Right lobe of liver (tissue), 6 donors: ENCODE results near the gene IL13RA2. TPM values are rescaled to one million over a fixed set of nuclear protein-coding genes. Genes with fewer than 3 reads are reported as not detected.

Source experiments
- ATAC-seq, 4 donors: fragments of 200-7000 bp; cut with Tn5 transposase; one replicate each; pipeline ENCODE4 v1.9.1; 2020; ENCODE audit warnings: mild to moderate bottlenecking in 4 of 4, moderate library complexity in 4 of 4
- DNase-seq, 3 donors: peaks; one replicate each; pipeline ENCODE4 v3.0.0-alpha.2; 2020
- H3K27ac ChIP-seq, 3 donors: fragments of 200-600 bp; one replicate each; pipeline ENCODE4 v1.8.0; 2022
- H3K27me3 ChIP-seq, 2 donors: fragments of 200-600 bp; one replicate each; pipeline ENCODE4 v1.8.0; 2022
- H3K36me3 ChIP-seq, 4 donors: fragments of 200-600 bp; sonication (generic) in 1 of 4; one replicate each; pipeline versions ENCODE4 v1.5.1 to v1.8.0; 2017 to 2022; ENCODE audit warnings: control low read depth in 1 of 4
- H3K4me1 ChIP-seq, 4 donors: fragments of 200-600 bp; sonication (generic) in 1 of 4; one replicate each; pipeline versions ENCODE4 v1.5.1 to v1.8.0; 2017 to 2022; ENCODE audit warnings: control low read depth in 1 of 4
- H3K4me3 ChIP-seq, 3 donors: fragments of 200-600 bp; one replicate each; pipeline ENCODE4 v1.8.0; 2022
- H3K9me3 ChIP-seq, 4 donors: fragments of 200-600 bp; sonication (generic) in 1 of 4; one replicate each; pipeline versions ENCODE4 v1.5.1 to v1.8.0; 2017 to 2022; ENCODE audit warnings: control low read depth in 1 of 4
- POLR2A ChIP-seq: fragments of 450-650 bp; IDR thresholded peaks from one replicate; pipeline ENCODE4 v1.6.1; 2017; ENCODE audit warnings: antibody characterized with exemption, mild to moderate bottlenecking
- WGBS: methylation state at CpG from one replicate; pipeline ENCODE4 v1.1.6; 2018; ENCODE audit warnings: low coverage, low lambda C conversion rate; ENCODE audit not compliant: insufficient coverage; ENCODE audit errors: missing lambda C conversion rate; 5-methylcytosine and 5-hydroxymethylcytosine counted together
- intact Hi-C, 2 donors: fragments of 100-400 bp; cut with DNase I; formaldehyde crosslinking; loops; one replicate each; pipeline versions ENCODE4 v1.11.2 to v1.14.1; 2022
- total RNA-seq, 6 experiments: library from RNA; depleted of rRNA in 2 of 6; stranded (reverse); fragments of >200 nt in 2 of 6; fragmentation: NEBNext Ultra II Directional in 3 of 6; extraction: Animal tissue kit (Norgen Biotek cat#: 25700) in 3 of 6; gene quantifications; one replicate each; pipeline versions ENCODE4 v1.1.0 to v1.2.4, GENCODE V29; 2016 to 2023
- TF ChIP-seq, protein P1 (sequence below), 4 donors: fragments of 200-600 bp in 3 of 4; fragments of 450-650 bp in 1 of 4; IDR thresholded peaks; one replicate each; pipeline versions ENCODE4 v1.5.1 to v1.8.0; 2016 to 2022; ENCODE audit warnings: antibody characterized with exemption in 4 of 4, mild to moderate bottlenecking in 2 of 4
- donor health status: DM: no; HTN: yes; CAD: no.
- donor health status: DM: no; HTN: no; CAD: no.
- donor health status: DM: no; HTN: no; CAD: no.
- donor health status: DM: no; HTN: yes; CAD: no.
- donor health status: DM: no; HTN: yes; CAD: no.

Gene IL13RA2
- total RNA-seq, 6 experiments from 2014 or later: 0.57 to 6.8 (median 2.2) TPM

DNA sequence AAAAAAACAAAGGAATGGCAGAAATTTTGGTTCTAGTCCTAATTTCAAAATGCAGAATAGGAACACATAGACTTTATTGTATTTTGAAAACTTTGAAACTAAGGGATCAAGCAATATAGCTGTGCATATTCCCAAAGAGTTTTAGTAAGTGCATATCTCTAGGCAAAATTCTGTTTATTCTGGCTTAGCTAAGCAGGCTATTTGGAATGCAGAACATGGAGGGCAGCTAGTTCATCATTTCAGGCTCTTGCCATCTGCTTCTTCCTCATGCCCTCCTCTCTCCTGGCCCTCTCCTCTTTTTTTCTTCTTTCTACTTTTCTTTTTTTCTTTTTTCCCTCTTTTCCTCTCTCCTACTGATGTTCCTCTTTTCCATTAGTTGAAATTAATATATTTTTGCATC is 12.0 kb upstream of the IL13RA2 start:
- TF ChIP-seq, protein P1, sequence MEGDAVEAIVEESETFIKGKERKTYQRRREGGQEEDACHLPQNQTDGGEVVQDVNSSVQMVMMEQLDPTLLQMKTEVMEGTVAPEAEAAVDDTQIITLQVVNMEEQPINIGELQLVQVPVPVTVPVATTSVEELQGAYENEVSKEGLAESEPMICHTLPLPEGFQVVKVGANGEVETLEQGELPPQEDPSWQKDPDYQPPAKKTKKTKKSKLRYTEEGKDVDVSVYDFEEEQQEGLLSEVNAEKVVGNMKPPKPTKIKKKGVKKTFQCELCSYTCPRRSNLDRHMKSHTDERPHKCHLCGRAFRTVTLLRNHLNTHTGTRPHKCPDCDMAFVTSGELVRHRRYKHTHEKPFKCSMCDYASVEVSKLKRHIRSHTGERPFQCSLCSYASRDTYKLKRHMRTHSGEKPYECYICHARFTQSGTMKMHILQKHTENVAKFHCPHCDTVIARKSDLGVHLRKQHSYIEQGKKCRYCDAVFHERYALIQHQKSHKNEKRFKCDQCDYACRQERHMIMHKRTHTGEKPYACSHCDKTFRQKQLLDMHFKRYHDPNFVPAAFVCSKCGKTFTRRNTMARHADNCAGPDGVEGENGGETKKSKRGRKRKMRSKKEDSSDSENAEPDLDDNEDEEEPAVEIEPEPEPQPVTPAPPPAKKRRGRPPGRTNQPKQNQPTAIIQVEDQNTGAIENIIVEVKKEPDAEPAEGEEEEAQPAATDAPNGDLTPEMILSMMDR (IDR thresholded peaks at IDR 0.05): no peak
- no peak for TF ChIP-seq POLR2A
- ATAC-seq (no peak), DNase-seq (no peak)
- H3K9me3 ChIP-seq: no peaks in the 10 kb centered on the region
- intact Hi-C loops: no loop called here
- H3K27me3 ChIP-seq: peaks cover 0 to 5% of the 10 kb centered on the region in 2 donors
- no peaks in the 10 kb centered on the region for H3K4me1 ChIP-seq
- no peak overlapping the region for H3K4me3 ChIP-seq
- H3K27ac ChIP-seq: no peak overlapping the region
- no peaks in the 10 kb centered on the region for H3K36me3 ChIP-seq

- DNase-seq: no peak
- 79% methylated on average over 3 of the region's 3 CpGs for WGBS
- intact Hi-C loops: no loop called here
These were observed 6.4 kb upstream of the IL13RA2 start for GRCh38 chrX:115023811-115024210.

GRCh38 chrX:115023139-115023538 is 5.7 kb upstream of the IL13RA2 start:
- H3K4me1 ChIP-seq: no peaks in the 10 kb centered on the region
- no peak overlapping the region for H3K4me3 ChIP-seq
- H3K36me3 ChIP-seq: no peaks in the 10 kb centered on the region
- peaks cover 0 to 5% of the 10 kb centered on the region in 2 donors for H3K27me3 ChIP-seq
- no peak for TF ChIP-seq POLR2A
- TF ChIP-seq, protein P1 (IDR thresholded peaks at IDR 0.05): no peak
- no peaks in the 10 kb centered on the region for H3K9me3 ChIP-seq
- 28% methylated on average over 2 of the region's 2 CpGs for WGBS
- DNase-seq: no peak
- H3K27ac ChIP-seq: no peak overlapping the region
- intact Hi-C loops: no loop called here
- peak; percentile 38 to 81 (median 56) for ATAC-seq

More at GRCh38 chrX:115023811-115024210, 6.4 kb upstream of the IL13RA2 start:
- no peak for ATAC-seq
- TF ChIP-seq, protein P1 (IDR thresholded peaks at IDR 0.05): no peak
- Histone ChIP-seq H3K36me3 (no peaks in the 10 kb centered on the region), H3K27ac (no peak overlapping the region), H3K9me3 (no peaks in the 10 kb centered on the region), H3K4me3 (no peak overlapping the region), H3K27me3 (peaks cover 0 to 5% of the 10 kb centered on the region in 2 donors), H3K4me1 (no peaks in the 10 kb centered on the region)

- TF ChIP-seq, protein P1 (IDR thresholded peaks at IDR 0.05): no peak
- no peak for TF ChIP-seq POLR2A
- DNase-seq (no peak), ATAC-seq (no peak)
- no peak overlapping the region for H3K4me3 ChIP-seq
- H3K27me3 ChIP-seq: peaks cover 0 to 5% of the 10 kb centered on the region in 2 donors
- no peaks in the 10 kb centered on the region for H3K9me3 ChIP-seq
- intact Hi-C loops: no loop called here
- H3K27ac ChIP-seq: no peak overlapping the region
- WGBS: 72% methylated on average over 5 of the region's 5 CpGs
- no peaks in the 10 kb centered on the region for H3K36me3 ChIP-seq
- H3K4me1 ChIP-seq: no peaks in the 10 kb centered on the region
These were observed 3.7 kb upstream of the IL13RA2 start for GRCh38 chrX:115021121-115021520.

GRCh38 chrX:115018944-115019343 is 1.5 kb upstream of the IL13RA2 start:
- intact Hi-C loops: no loop called here
- 36% methylated on average over 1 of the region's 2 CpGs for WGBS
- no peaks in the 10 kb centered on the region for H3K36me3 ChIP-seq
- DNase-seq (no peak), ATAC-seq (no peak)
- no peaks in the 10 kb centered on the region for H3K4me1 ChIP-seq
- no peak overlapping the region for H3K27ac ChIP-seq
- TF ChIP-seq, protein P1 (IDR thresholded peaks at IDR 0.05): no peak
- TF ChIP-seq POLR2A: no peak
- peaks cover 0 to 5% of the 10 kb centered on the region in 2 donors for H3K27me3 ChIP-seq
- no peaks in the 10 kb centered on the region for H3K9me3 ChIP-seq
- no peak overlapping the region for H3K4me3 ChIP-seq
